Measurements from ENCODE around the gene XKR7. TPM values are rescaled to one million over a fixed set of nuclear protein-coding genes. Genes with fewer than 3 reads are reported as not detected.

The XKR7 gene
- total RNA-seq, 2 donors from 2014 or later: not detected

DNA sequence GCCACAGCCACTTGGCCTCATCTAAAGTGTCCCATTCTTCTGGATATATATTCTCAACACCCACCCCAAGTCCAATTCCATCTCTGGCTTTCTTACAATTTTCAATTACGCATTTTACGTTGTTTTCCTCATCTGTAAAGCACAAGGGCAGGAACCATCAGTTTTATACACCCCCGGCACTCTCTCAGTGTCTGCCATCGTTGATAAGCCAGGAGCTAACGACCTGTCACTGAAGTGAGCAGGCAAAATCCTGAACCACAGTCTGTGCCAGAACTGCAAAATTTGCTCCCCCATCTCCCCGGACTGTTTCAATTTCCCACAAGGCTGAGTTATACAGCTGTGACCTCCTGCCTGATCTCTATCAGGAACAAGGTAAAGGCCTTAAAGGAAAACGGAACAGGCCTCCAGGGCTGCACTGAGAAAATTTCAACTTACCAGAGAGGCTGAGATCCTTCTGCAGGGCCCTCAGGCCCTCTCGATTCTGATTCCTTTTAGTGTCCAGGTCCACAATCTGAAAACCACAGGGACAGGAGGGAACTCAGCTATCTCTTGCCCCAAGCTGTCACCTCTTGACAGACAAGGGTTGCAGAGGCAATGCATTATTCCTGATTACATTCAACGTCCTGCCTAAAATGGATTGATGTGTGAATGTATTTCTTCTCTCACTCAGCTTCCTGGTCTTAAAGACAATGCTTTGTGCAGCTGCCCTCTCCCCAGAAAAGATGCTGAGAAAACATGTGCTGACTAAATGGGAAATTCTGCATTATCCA is 17.9 kb upstream of the XKR7 start:
- H3K4me1 Mint-ChIP-seq (ENCODE audit: low read depth): peaks cover 37% of the 10 kb centered on the region
- DNase-seq (no peak), ATAC-seq (replicated peaks in 1 of 2) (no peak)
- H3K27me3 Mint-ChIP-seq (ENCODE audit: low read depth): no peaks in the 10 kb centered on the region
- peaks cover 14 to 25% of the 10 kb centered on the region in 2 donors for H3K36me3 Mint-ChIP-seq (ENCODE audit: insufficient read depth in 2 of 2)
- H3K9me3 Mint-ChIP-seq: peaks cover 0 to 2% of the 10 kb centered on the region in 2 donors
- H3K4me3 Mint-ChIP-seq: peak overlapping the region; percentile 92 to 98
- no peak overlapping the region for H3K27ac Mint-ChIP-seq

DNA sequence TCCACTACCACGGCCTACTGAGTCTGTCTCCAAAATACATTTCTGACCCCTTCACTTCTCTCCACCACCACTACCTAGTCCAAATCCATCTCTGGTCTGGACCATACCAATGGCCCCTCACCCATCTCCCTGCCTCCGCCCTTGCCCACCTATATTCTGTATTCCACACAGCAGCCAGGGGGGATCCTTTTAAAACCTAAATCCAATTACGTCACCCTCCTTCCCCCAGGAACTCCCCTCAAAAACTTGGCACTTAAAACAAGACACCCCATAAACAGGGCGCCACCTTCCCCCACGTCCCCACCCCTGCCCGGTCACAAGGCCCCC is 16.8 kb upstream of the XKR7 start:
- no peak for ATAC-seq (replicated peaks in 1 of 2)
- H3K9me3 Mint-ChIP-seq: peaks cover 0 to 2% of the 10 kb centered on the region in 2 donors
- H3K4me3 Mint-ChIP-seq: peak overlapping the region; percentile 92 to 98
- peaks cover 12 to 23% of the 10 kb centered on the region in 2 donors for H3K36me3 Mint-ChIP-seq (ENCODE audit: insufficient read depth in 2 of 2)
- no peak for DNase-seq
- H3K4me1 Mint-ChIP-seq (ENCODE audit: low read depth): peaks cover 37% of the 10 kb centered on the region
- H3K27ac Mint-ChIP-seq: peak overlapping the region; percentile 97
- H3K27me3 Mint-ChIP-seq (ENCODE audit: low read depth): peaks cover 6% of the 10 kb centered on the region

DNA sequence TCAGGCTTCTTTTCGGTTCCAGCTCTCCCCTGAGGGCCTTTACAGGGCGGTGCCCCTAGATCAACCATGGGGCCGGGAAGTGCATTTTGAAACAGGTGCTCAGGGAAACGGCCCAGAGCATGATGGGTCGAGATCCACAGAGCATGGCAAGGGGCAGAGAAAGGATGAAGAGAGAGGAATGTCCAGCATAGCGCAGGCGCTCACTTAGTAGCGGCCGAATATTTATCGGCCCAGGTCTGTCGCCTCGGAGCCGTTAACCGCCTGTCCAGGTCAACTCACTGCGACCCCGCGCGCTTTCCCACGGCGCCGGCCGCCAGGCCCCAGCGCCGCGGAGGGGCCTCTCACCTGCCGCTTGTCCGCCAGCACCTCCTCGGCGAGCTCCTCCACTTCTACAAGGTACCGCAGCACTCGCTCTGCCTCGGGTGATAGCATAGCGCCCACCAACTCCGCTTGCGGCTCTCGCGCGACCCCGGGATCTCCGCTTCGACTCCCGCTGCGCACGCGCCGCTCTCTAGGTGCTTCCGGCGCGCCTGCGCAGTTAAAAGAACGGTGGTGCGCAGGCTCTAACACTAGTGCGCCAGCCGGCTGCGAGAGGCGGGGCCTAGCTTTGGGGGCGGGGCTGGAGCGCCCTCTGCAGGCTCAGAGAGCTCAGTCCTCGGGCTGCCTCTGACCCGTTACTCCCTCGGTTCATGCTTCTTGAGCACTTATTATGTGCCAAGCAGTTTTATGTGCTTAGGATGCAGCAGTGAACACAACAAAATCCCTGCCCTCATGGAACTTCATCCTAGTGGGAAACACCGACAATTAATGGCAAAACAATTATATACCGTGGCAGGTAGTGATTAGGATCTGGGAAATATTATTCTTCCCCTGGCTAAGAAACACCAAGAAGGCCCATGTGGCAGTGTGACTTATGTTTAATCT is 16.2 kb upstream of the XKR7 start, which contains the start of gene PDRG1:
TSS of gene PDRG1 (minus strand) at position 517 of the 924 bp plus-strand sequence. CDS start at position 432, 85 bp downstream.
- ATAC-seq (replicated peaks in 1 of 2) (peak; percentile 95 to 96), DNase-seq (peak; percentile 97 to 99)
- Mint-ChIP-seq H3K4me1 (ENCODE audit: low read depth) (peaks cover 37% of the 10 kb centered on the region), H3K27me3 (ENCODE audit: low read depth) (peaks cover 8% of the 10 kb centered on the region), H3K36me3 (ENCODE audit: insufficient read depth in 2 of 2) (peaks cover 12 to 20% of the 10 kb centered on the region in 2 donors), H3K4me3 (peak within 1 kb of the TSS; percentile 92 to 98), H3K27ac (peak within 1 kb of the TSS; percentile 97), H3K9me3 (peaks cover 0 to 2% of the 10 kb centered on the region in 2 donors)

DNA sequence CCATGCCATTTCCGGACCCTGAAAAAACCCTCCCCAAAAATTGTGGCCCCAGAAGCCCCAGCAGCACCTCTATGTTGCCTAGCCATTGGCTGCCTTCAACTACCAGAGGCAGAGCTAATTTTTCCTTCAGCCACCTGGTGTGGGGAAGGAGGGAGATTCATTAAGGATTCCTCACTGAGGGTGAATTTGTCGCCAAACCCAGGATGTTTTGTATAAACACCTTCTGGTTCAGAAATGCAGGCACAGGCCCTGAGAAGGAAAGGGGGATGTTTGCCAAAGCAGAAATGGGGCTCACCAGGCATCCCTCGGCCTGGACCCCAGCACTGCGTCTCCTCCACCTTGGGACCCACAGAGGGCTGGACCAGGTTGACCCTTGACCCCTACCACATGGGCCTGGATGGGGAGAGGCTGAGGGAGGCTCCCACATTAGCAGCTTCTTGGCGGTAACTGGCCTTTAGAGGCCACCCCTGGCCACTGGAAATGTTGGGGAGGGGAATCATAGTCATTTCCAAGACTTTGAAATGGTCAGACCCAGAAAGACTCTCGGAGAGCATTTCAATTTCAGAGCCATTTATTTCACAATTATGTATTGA is 14.3 kb upstream of the XKR7 start:
- peaks cover 0 to 2% of the 10 kb centered on the region in 2 donors for H3K9me3 Mint-ChIP-seq
- H3K4me1 Mint-ChIP-seq (ENCODE audit: low read depth): peaks cover 35% of the 10 kb centered on the region
- no peak overlapping the region for H3K4me3 Mint-ChIP-seq
- peaks cover 10% of the 10 kb centered on the region for H3K27me3 Mint-ChIP-seq (ENCODE audit: low read depth)
- H3K27ac Mint-ChIP-seq: no peak overlapping the region
- no peak for DNase-seq
- peaks cover 8 to 10% of the 10 kb centered on the region in 2 donors for H3K36me3 Mint-ChIP-seq (ENCODE audit: insufficient read depth in 2 of 2)
- no peak for ATAC-seq (replicated peaks in 1 of 2)

DNA sequence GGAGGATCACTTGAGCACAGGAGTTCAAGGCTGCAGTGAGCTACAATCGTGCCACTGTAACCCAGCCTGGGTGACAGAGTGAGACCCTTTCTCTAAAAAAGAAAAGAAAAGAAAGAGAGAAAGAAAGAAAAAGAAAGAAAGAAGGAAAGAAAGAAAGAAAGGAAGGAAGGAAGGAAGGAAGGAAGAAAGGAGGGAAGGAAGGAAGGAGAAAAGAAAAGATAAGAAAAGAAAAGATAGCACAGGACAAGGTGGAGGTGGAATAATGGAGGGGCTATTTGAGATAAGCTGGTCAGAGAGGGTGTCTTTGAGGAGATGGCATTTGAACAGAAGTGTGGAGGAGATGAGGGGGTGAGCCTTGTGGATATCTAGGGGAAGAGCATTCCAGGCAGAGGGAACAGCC is 13.5 kb upstream of the XKR7 start:
- no peak for ATAC-seq (replicated peaks in 1 of 2)
- DNase-seq: no peak
- no peak overlapping the region for H3K4me3 Mint-ChIP-seq
- peaks cover 27% of the 10 kb centered on the region for H3K4me1 Mint-ChIP-seq (ENCODE audit: low read depth)
- peaks cover 17% of the 10 kb centered on the region for H3K27me3 Mint-ChIP-seq (ENCODE audit: low read depth)
- peaks cover 3 to 5% of the 10 kb centered on the region in 2 donors for H3K36me3 Mint-ChIP-seq (ENCODE audit: insufficient read depth in 2 of 2)
- no peaks in the 10 kb centered on the region for H3K9me3 Mint-ChIP-seq
- H3K27ac Mint-ChIP-seq: peak overlapping the region; percentile 39

DNA sequence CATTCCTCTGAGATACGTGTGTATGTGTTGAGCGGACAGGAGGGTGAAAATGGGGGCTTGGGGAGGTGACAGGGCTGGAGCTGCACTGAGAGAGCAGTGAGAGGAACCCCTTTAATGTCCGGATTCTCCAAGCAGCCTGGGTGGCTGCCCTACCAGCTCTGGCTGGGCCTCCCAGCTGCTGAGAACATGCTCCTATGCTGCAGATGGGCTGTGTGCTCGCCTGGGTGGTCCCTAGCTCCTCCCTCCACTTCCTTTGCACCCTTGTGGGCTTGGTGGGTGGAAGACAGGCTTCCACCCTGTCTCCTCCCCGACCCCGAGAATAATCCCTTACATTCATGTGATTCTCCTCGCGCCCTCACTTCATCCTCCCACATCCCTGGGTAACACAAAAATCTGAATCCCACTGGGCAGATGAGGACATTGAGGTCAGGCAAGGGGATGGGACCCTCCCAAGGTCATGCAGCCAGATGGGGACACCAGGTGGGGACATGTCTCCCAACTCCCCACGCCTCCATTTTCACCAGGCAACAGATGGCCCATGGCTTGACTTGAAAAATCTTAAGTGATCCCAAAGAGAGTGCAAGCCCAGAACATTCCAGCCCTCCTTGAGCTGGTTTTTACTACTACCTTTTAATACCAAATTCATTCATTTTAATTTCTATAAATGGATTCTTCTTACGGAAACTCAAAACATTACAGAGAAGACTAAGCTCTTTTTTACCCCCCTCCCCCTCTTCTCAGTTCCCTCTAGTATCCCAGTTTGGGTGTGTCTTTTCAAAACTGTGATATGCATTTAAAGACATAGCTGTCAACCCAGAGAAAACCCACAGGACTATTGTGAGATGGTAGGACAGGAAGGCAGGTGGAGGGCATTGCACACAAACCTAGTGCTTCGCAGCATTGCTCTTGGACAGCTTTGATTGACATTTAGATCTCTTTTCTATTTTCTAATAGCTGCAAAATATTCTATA is 11.1 kb upstream of the XKR7 start:
- Mint-ChIP-seq H3K4me1 (ENCODE audit: low read depth) (peaks cover 4% of the 10 kb centered on the region), H3K27me3 (ENCODE audit: low read depth) (peaks cover 26% of the 10 kb centered on the region), H3K4me3 (no peak overlapping the region), H3K27ac (no peak overlapping the region), H3K9me3 (no peaks in the 10 kb centered on the region), H3K36me3 (ENCODE audit: insufficient read depth in 2 of 2) (peaks cover under 1% of the 10 kb centered on the region in 2 donors)
- DNase-seq: no peak
- ATAC-seq (replicated peaks in 1 of 2): no peak

DNA sequence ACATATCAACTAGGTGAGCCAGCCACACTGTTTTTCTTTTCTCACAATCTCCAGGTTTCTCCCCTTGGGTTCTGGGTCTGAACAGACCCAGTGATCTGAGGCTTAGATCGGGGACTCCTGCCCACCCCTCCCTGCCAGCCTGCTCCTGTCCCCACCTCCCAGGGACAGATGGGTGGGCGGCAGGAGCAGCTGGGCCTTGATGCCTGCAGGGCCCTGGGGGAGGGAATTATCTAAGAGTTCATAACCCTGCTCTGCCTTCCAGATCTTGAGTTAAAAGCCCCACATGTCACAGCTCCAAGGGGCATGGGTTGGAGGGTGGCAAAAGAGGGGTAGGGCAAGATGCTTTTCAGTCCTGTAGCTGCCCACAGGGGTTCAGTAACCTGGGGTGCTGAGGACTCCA is 5.2 kb upstream of the XKR7 start:
- DNase-seq: no peak
- Mint-ChIP-seq H3K4me3 (no peak overlapping the region), H3K27me3 (ENCODE audit: low read depth) (peaks cover 45% of the 10 kb centered on the region), H3K9me3 (no peaks in the 10 kb centered on the region), H3K36me3 (ENCODE audit: insufficient read depth in 2 of 2) (no peaks in the 10 kb centered on the region), H3K4me1 (ENCODE audit: low read depth) (peaks cover 5% of the 10 kb centered on the region), H3K27ac (no peak overlapping the region)
- ATAC-seq (replicated peaks in 1 of 2): no peak

DNA sequence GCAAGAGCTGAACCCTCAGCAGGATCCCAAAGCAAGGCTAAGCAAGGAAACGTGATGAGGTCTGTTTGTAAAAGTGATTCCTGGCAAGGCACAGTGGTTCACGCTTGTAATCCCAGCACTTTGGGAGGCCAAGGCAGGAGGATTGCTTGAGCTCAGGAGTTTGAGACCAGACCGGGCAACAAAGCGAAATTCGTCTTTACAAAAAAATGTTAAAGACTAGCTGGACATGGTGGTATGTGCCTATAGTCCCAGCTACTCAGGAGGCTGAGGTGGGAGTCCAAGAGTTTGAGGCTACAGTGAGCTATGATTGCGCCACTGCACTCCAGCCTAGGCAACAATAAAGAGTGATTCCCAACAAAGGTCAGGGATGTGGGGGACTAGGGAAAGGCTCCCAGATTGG is 4.1 kb upstream of the XKR7 start:
- H3K9me3 Mint-ChIP-seq: no peaks in the 10 kb centered on the region
- ATAC-seq (replicated peaks in 1 of 2) (no peak), DNase-seq (no peak)
- H3K27me3 Mint-ChIP-seq (ENCODE audit: low read depth): peaks cover 41% of the 10 kb centered on the region
- no peak overlapping the region for H3K4me3 Mint-ChIP-seq
- H3K27ac Mint-ChIP-seq: no peak overlapping the region
- H3K4me1 Mint-ChIP-seq (ENCODE audit: low read depth): peaks cover 10% of the 10 kb centered on the region
- peaks cover 0 to 1% of the 10 kb centered on the region in 2 donors for H3K36me3 Mint-ChIP-seq (ENCODE audit: insufficient read depth in 2 of 2)

DNA sequence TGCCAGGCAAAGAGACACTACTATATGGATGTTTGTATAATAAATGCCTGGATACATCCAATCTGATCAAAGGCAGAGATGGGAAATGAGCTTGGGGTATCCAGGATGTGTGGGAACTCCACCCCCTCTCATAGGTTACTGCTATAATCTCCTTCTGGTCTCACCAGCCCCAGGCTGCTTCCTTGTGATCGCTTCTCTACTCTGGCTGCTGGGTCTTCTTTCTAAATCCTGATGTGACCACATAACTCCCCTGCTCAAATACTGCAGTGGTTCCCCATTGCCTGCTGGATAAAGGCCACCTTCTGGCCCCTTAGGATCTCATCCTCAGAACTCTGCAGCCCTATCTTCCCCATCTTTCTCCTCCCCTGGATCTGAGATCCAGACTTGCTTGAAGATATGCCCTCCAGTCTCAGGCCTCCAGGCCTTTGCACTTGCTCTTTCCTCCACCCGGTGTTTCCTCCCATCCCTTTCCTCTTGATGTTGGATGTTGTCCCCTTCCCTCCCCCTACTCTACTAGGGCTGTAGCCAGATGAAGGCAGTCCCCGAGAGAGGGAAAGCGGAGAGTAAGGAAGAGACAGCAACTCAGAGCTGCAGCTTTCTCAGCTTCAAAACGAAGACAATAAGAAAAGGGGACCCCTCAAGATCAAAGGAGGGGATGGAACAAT is 828 bp upstream of the XKR7 start:
- H3K27me3 Mint-ChIP-seq (ENCODE audit: low read depth): peaks cover 43% of the 10 kb centered on the region
- no peak for ATAC-seq (replicated peaks in 1 of 2)
- peak overlapping the region; percentile 72 to 76 for H3K4me3 Mint-ChIP-seq
- no peaks in the 10 kb centered on the region for H3K9me3 Mint-ChIP-seq
- peaks cover 10% of the 10 kb centered on the region for H3K4me1 Mint-ChIP-seq (ENCODE audit: low read depth)
- H3K27ac Mint-ChIP-seq: no peak overlapping the region
- DNase-seq: no peak
- peaks cover 0 to 1% of the 10 kb centered on the region in 2 donors for H3K36me3 Mint-ChIP-seq (ENCODE audit: insufficient read depth in 2 of 2)

DNA sequence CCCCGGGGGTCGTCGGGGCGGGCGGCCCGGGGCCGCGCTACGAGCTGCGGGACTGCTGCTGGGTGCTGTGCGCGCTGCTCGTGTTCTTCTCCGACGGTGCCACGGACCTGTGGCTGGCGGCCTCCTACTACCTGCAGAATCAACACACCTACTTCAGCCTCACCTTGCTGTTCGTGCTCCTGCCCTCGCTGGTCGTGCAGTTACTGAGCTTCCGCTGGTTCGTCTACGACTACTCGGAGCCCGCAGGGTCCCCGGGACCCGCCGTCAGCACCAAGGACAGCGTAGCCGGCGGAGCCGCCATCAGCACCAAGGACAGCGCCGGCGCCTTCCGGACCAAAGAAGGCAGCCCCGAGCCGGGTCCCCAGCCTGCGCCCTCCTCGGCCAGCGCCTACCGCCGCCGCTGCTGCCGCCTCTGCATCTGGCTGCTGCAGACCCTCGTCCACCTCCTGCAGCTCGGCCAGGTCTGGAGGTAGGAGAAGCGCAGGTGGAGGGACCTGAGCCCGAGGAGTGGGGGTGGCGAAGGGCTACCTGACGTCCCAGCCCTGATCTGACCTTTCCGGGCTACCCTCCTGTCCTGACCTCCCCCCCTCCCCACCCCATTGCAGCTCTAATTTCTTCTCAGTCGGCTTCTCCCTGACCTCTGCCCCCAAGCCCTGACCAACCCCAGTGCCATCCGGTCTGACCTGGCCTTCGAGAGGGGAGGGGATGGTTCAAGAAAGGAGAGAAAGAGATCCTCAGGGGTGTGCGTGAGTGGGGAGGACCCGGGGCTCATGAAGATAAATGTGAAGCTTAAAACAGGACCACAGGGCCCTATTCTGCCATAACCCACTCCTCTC is 558 bp downstream of the XKR7 start:
- Mint-ChIP-seq H3K27ac (no peak overlapping the region), H3K4me1 (ENCODE audit: low read depth) (peaks cover 10% of the 10 kb centered on the region), H3K4me3 (peak overlapping the region; percentile 72 to 86), H3K9me3 (no peaks in the 10 kb centered on the region), H3K36me3 (ENCODE audit: insufficient read depth in 2 of 2) (peaks cover 0 to 1% of the 10 kb centered on the region in 2 donors), H3K27me3 (ENCODE audit: low read depth) (peaks cover 43% of the 10 kb centered on the region)
- DNase-seq: peak; percentile 85 to 90
- peak; percentile 91 to 95 for ATAC-seq (replicated peaks in 1 of 2)

DNA sequence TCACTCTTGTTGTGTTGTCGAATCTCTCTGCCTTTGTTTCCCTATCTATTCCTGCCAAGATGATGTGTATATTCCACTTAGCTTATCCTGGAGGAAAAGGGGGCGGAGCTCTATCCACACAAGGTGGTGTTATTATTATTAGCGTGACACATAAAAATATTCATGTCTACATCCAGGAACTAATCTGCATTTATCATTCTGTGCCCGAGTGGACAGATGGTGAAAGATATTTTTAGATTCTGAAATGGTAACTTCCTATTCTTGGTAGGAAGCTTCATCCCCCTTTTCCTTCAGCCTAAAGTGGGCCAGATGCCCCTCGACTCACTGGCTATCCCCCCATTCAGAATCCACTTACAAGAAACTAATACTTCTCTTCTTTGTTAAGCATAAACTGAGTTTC is 2.0 kb downstream of the XKR7 start:
- DNase-seq: no peak
- Mint-ChIP-seq H3K9me3 (no peaks in the 10 kb centered on the region), H3K27ac (no peak overlapping the region), H3K27me3 (ENCODE audit: low read depth) (peaks cover 39% of the 10 kb centered on the region), H3K36me3 (ENCODE audit: insufficient read depth in 2 of 2) (peaks cover 0 to 1% of the 10 kb centered on the region in 2 donors), H3K4me3 (no peak overlapping the region), H3K4me1 (ENCODE audit: low read depth) (peaks cover 10% of the 10 kb centered on the region)
- no peak for ATAC-seq (replicated peaks in 1 of 2)
